Upper lobe of left lung (tissue), 4 donors: ENCODE measurements around the gene NCBP3.
A peak's percentile ranks its signal among the peaks of the same experiment; 100 is the strongest.

ENCODE experiments used
- POLR2A ChIP-seq, 4 donors: fragments of 450-650 bp; IDR thresholded peaks; one replicate each; pipeline ENCODE4 v1.5.1; 2016 to 2017; ENCODE audit warnings: antibody characterized with exemption in 4 of 4, mild to moderate bottlenecking in 2 of 4
- TF ChIP-seq, protein P1 (sequence below), 6 experiments: fragments of 450-650 bp in 4 of 6; fragments of 200-600 bp in 2 of 6; sonication (generic) in 2 of 6; IDR thresholded peaks; one replicate each; pipeline ENCODE4 v1.5.1; 2016 to 2019; ENCODE audit warnings: antibody characterized with exemption in 6 of 6

GRCh38 chr17:3889325-3890012, 43.4 kb upstream of the NCBP3 start:
- TF ChIP-seq, protein P1, sequence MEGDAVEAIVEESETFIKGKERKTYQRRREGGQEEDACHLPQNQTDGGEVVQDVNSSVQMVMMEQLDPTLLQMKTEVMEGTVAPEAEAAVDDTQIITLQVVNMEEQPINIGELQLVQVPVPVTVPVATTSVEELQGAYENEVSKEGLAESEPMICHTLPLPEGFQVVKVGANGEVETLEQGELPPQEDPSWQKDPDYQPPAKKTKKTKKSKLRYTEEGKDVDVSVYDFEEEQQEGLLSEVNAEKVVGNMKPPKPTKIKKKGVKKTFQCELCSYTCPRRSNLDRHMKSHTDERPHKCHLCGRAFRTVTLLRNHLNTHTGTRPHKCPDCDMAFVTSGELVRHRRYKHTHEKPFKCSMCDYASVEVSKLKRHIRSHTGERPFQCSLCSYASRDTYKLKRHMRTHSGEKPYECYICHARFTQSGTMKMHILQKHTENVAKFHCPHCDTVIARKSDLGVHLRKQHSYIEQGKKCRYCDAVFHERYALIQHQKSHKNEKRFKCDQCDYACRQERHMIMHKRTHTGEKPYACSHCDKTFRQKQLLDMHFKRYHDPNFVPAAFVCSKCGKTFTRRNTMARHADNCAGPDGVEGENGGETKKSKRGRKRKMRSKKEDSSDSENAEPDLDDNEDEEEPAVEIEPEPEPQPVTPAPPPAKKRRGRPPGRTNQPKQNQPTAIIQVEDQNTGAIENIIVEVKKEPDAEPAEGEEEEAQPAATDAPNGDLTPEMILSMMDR (IDR thresholded peaks at IDR 0.05), result no peak
- TF ChIP-seq POLR2A (IDR thresholded peaks at IDR 0.05), result peak in 1 of 4 donors; percentile 2
